ENCODE measurements around the gene RPS6KA2.
A peak's percentile ranks its signal among the peaks of the same experiment; 100 is the strongest.

The RPS6KA2 gene

GRCh38 chr6:166420351-166420750, 206.7 kb downstream of the RPS6KA2 start:
- peak; percentile 77 for DNase-seq (ENCODE audit: low spot score)

GRCh38 chr6:166419717-166420116, 207.3 kb downstream of the RPS6KA2 start:
- DNase-seq (ENCODE audit: low spot score): no peak

GRCh38 chr6:166419286-166419685, 207.8 kb downstream of the RPS6KA2 start:
- DNase-seq (ENCODE audit: low spot score): no peak

GRCh38 chr6:166418691-166419143, 208.3 kb downstream of the RPS6KA2 start:
- DNase-seq (ENCODE audit: low spot score): no peak

GRCh38 chr6:166417285-166417691, 209.8 kb downstream of the RPS6KA2 start:
- no peak for DNase-seq (ENCODE audit: low spot score)

GRCh38 chr6:166415833-166416347, 211.2 kb downstream of the RPS6KA2 start:
- DNase-seq (ENCODE audit: low spot score): no peak

- DNase-seq (ENCODE audit: low spot score): no peak
These were observed 211.7 kb downstream of the RPS6KA2 start for GRCh38 chr6:166415306-166415705.

GRCh38 chr6:166413491-166413951, 213.5 kb downstream of the RPS6KA2 start:
- no peak for DNase-seq (ENCODE audit: low spot score)

GRCh38 chr6:166412911-166413384, 214.1 kb downstream of the RPS6KA2 start:
- DNase-seq (ENCODE audit: low spot score): no peak

GRCh38 chr6:166412156-166412910, 214.7 kb downstream of the RPS6KA2 start:
- no peak for DNase-seq (ENCODE audit: low spot score)

GRCh38 chr6:166411721-166412151, 215.3 kb downstream of the RPS6KA2 start:
- no peak for DNase-seq (ENCODE audit: low spot score)

GRCh38 chr6:166411271-166411670, 215.8 kb downstream of the RPS6KA2 start:
- no peak for DNase-seq (ENCODE audit: low spot score)

GRCh38 chr6:166410426-166410935, 216.6 kb downstream of the RPS6KA2 start:
- no peak for DNase-seq (ENCODE audit: low spot score)

- peak; percentile 65 for DNase-seq (ENCODE audit: low spot score)
These were observed 217.9 kb downstream of the RPS6KA2 start for GRCh38 chr6:166408936-166409755.

GRCh38 chr6:166406197-166406596, 220.9 kb downstream of the RPS6KA2 start:
- no peak for DNase-seq (ENCODE audit: low spot score)

- no peak for DNase-seq (ENCODE audit: low spot score)
These were observed 221.7 kb downstream of the RPS6KA2 start for GRCh38 chr6:166405386-166405785.

- no peak for DNase-seq (ENCODE audit: low spot score)
These were observed 224.3 kb downstream of the RPS6KA2 start for GRCh38 chr6:166402582-166403277.

GRCh38 chr6:166400649-166401250, 226.3 kb downstream of the RPS6KA2 start:
- DNase-seq (ENCODE audit: low spot score): peak; percentile 85

GRCh38 chr6:166400181-166400580, 226.9 kb downstream of the RPS6KA2 start:
- DNase-seq (ENCODE audit: low spot score): no peak

- no peak for DNase-seq (ENCODE audit: low spot score)
These were observed 228.7 kb downstream of the RPS6KA2 start for GRCh38 chr6:166398348-166398747.

- no peak for DNase-seq (ENCODE audit: low spot score)
These were observed 229.2 kb downstream of the RPS6KA2 start for GRCh38 chr6:166397849-166398248.
